Measurements from ENCODE around the gene RAD54L.
A peak's percentile ranks its signal among the peaks of the same experiment; 100 is the strongest.
"Not testable (repeated sequence)": the region's sequence is repeated elsewhere in the genome, so short reads cannot be mapped to it uniquely, and the experiment has no call there.

Gene RAD54L

GRCh38 chr1:46310321-46310720 is 62.8 kb downstream of the RAD54L start:
- no peak overlapping the region for H3K4me3 Mint-ChIP-seq

GRCh38 chr1:46315669-46316403 is 68.3 kb downstream of the RAD54L start:
- DNase-seq: no peak
- peaks cover 38% of the 10 kb centered on the region for H3K36me3 Mint-ChIP-seq (ENCODE audit: low read depth)
- no peak overlapping the region for H3K4me3 Mint-ChIP-seq
- H3K4me1 Mint-ChIP-seq: no peaks in the 10 kb centered on the region
- no peaks in the 10 kb centered on the region for H3K9me3 Mint-ChIP-seq
- ATAC-seq: no peak
- H3K27me3 Mint-ChIP-seq: no peaks in the 10 kb centered on the region
- peak overlapping the region; percentile 0 for H3K27ac Mint-ChIP-seq

More at GRCh38 chr1:46310321-46310720, 62.8 kb downstream of the RAD54L start:
- H3K27me3 Mint-ChIP-seq: no peaks in the 10 kb centered on the region
- no peaks in the 10 kb centered on the region for H3K9me3 Mint-ChIP-seq
- DNase-seq: no peak
- H3K36me3 Mint-ChIP-seq (ENCODE audit: low read depth): peaks cover 57% of the 10 kb centered on the region
- ATAC-seq: no peak
- no peak overlapping the region for H3K27ac Mint-ChIP-seq
- H3K4me1 Mint-ChIP-seq: peaks cover 25% of the 10 kb centered on the region

- Mint-ChIP-seq H3K27ac (no peak overlapping the region), H3K36me3 (ENCODE audit: low read depth) (peaks cover 32% of the 10 kb centered on the region), H3K4me3 (no peak overlapping the region), H3K4me1 (no peaks in the 10 kb centered on the region), H3K27me3 (no peaks in the 10 kb centered on the region), H3K9me3 (no peaks in the 10 kb centered on the region)
- no peak for ATAC-seq
- DNase-seq: no peak
Measured at GRCh38 chr1:46317323-46317722, 69.8 kb downstream of the RAD54L start.

GRCh38 chr1:46319301-46319700 is 71.7 kb downstream of the RAD54L start:
- DNase-seq, H3K27me3 Mint-ChIP-seq, H3K9me3 Mint-ChIP-seq, H3K27ac Mint-ChIP-seq, H3K4me1 Mint-ChIP-seq, ATAC-seq, H3K4me3 Mint-ChIP-seq: not testable (repeated sequence)
- peaks cover 20% of the 10 kb centered on the region for H3K36me3 Mint-ChIP-seq (ENCODE audit: low read depth)

- not testable (repeated sequence) for H3K4me1 Mint-ChIP-seq, DNase-seq, ATAC-seq, H3K27me3 Mint-ChIP-seq, H3K9me3 Mint-ChIP-seq, H3K27ac Mint-ChIP-seq, H3K4me3 Mint-ChIP-seq
- H3K36me3 Mint-ChIP-seq (ENCODE audit: low read depth): peaks cover 12% of the 10 kb centered on the region
Measured at GRCh38 chr1:46319960-46320914, 72.7 kb downstream of the RAD54L start.

GRCh38 chr1:46322191-46322590 is 74.6 kb downstream of the RAD54L start:
- not testable (repeated sequence) for H3K4me1 Mint-ChIP-seq; DNase-seq; H3K27me3 Mint-ChIP-seq; H3K36me3 Mint-ChIP-seq (ENCODE audit: low read depth); H3K4me3 Mint-ChIP-seq; H3K27ac Mint-ChIP-seq; H3K9me3 Mint-ChIP-seq; ATAC-seq

- not testable (repeated sequence) for H3K36me3 Mint-ChIP-seq (ENCODE audit: low read depth); H3K4me1 Mint-ChIP-seq; DNase-seq; H3K4me3 Mint-ChIP-seq; H3K27ac Mint-ChIP-seq; H3K9me3 Mint-ChIP-seq; H3K27me3 Mint-ChIP-seq; ATAC-seq
Measured at GRCh38 chr1:46325285-46326076, 77.9 kb downstream of the RAD54L start.
